ENCODE results near the gene RPRD1B. TPM values are rescaled to one million over a fixed set of nuclear protein-coding genes. Genes with fewer than 3 reads are reported as not detected.

RPRD1B gene
- 20.0 and 22.9 TPM in 2 replicates for total RNA-seq (2014; rRNA removed; shearing (Covaris generic); ENCODE audit: low replicate concordance)

GRCh38 chr20:38033330-38034107, at the start of gene RPRD1B, which contains the start of gene TTI1:
Gene RPRD1B (plus strand): TSS chr20:38033746. CDS start chr20:38033948, 202 bp downstream.
Gene TTI1 (minus strand): TSS chr20:38033456. CDS start chr20:38013816, 19,640 bp downstream.
- in situ Hi-C loops (cut with HindIII; ENCODE audit: low pct_unique_long_range_greater_than_20kb, low sequenced_read_pairs): no loop called here
- DNase-seq (ENCODE audit: low read depth): peak; percentile 93

GRCh38 chr20:37984018-37984785, 49.3 kb upstream of the RPRD1B start:
- DNase-seq (ENCODE audit: low read depth): no peak
- in situ Hi-C loops (cut with HindIII; ENCODE audit: low pct_unique_long_range_greater_than_20kb, low sequenced_read_pairs): no loop called here

GRCh38 chr20:37986044-37986858, 47.3 kb upstream of the RPRD1B start:
- DNase-seq (ENCODE audit: low read depth): no peak
- in situ Hi-C loops (cut with HindIII; ENCODE audit: low pct_unique_long_range_greater_than_20kb, low sequenced_read_pairs): no loop called here

GRCh38 chr20:37986873-37987601, 46.5 kb upstream of the RPRD1B start:
- in situ Hi-C loops (cut with HindIII; ENCODE audit: low pct_unique_long_range_greater_than_20kb, low sequenced_read_pairs): no loop called here
- no peak for DNase-seq (ENCODE audit: low read depth)

GRCh38 chr20:37987602-37988290, 45.8 kb upstream of the RPRD1B start:
- in situ Hi-C loops (cut with HindIII; ENCODE audit: low pct_unique_long_range_greater_than_20kb, low sequenced_read_pairs): no loop called here
- DNase-seq (ENCODE audit: low read depth): no peak

GRCh38 chr20:37988306-37988954, 45.1 kb upstream of the RPRD1B start:
- no peak for DNase-seq (ENCODE audit: low read depth)
- in situ Hi-C loops (cut with HindIII; ENCODE audit: low pct_unique_long_range_greater_than_20kb, low sequenced_read_pairs): no loop called here

GRCh38 chr20:37989601-37990295, 43.8 kb upstream of the RPRD1B start:
- no peak for DNase-seq (ENCODE audit: low read depth)
- in situ Hi-C loops (cut with HindIII; ENCODE audit: low pct_unique_long_range_greater_than_20kb, low sequenced_read_pairs): no loop called here

- in situ Hi-C loops (cut with HindIII; ENCODE audit: low pct_unique_long_range_greater_than_20kb, low sequenced_read_pairs): no loop called here
- no peak for DNase-seq (ENCODE audit: low read depth)
These were observed 42.9 kb upstream of the RPRD1B start for GRCh38 chr20:37990571-37991151.

- in situ Hi-C loops (cut with HindIII; ENCODE audit: low pct_unique_long_range_greater_than_20kb, low sequenced_read_pairs): no loop called here
- no peak for DNase-seq (ENCODE audit: low read depth)
These were observed 42.2 kb upstream of the RPRD1B start for GRCh38 chr20:37991157-37991866.

- DNase-seq (ENCODE audit: low read depth): no peak
- in situ Hi-C loops (cut with HindIII; ENCODE audit: low pct_unique_long_range_greater_than_20kb, low sequenced_read_pairs): no loop called here
These were observed 41.6 kb upstream of the RPRD1B start for GRCh38 chr20:37991908-37992307.

GRCh38 chr20:37992802-37993409, 40.6 kb upstream of the RPRD1B start:
- DNase-seq (ENCODE audit: low read depth): peak; percentile 37
- in situ Hi-C loops (cut with HindIII; ENCODE audit: low pct_unique_long_range_greater_than_20kb, low sequenced_read_pairs): no loop called here

GRCh38 chr20:37994512-37994911, 39.0 kb upstream of the RPRD1B start:
- DNase-seq (ENCODE audit: low read depth): no peak
- in situ Hi-C loops (cut with HindIII; ENCODE audit: low pct_unique_long_range_greater_than_20kb, low sequenced_read_pairs): no loop called here

GRCh38 chr20:37995856-37996605, 37.5 kb upstream of the RPRD1B start:
- no peak for DNase-seq (ENCODE audit: low read depth)
- in situ Hi-C loops (cut with HindIII; ENCODE audit: low pct_unique_long_range_greater_than_20kb, low sequenced_read_pairs): no loop called here

- in situ Hi-C loops (cut with HindIII; ENCODE audit: low pct_unique_long_range_greater_than_20kb, low sequenced_read_pairs): no loop called here
- no peak for DNase-seq (ENCODE audit: low read depth)
These were observed 36.0 kb upstream of the RPRD1B start for GRCh38 chr20:37997516-37997915.

Data from Caki2 (cell line).